NCI-H774 (cell line): ENCODE measurements around the gene FOXA3.
"Not testable (repeated sequence)": the region's sequence is repeated elsewhere in the genome, so short reads cannot be mapped to it uniquely, and the experiment has no call there.

Source experiments
- DNase-seq: peaks from one replicate; lab custom pipeline; 2025; lab: John Stamatoyannopoulos, UW

FOXA3 gene

GRCh38 chr19:45890877-45891276 lies 26.8 kb downstream of the FOXA3 start:
- no peak for DNase-seq

DNA sequence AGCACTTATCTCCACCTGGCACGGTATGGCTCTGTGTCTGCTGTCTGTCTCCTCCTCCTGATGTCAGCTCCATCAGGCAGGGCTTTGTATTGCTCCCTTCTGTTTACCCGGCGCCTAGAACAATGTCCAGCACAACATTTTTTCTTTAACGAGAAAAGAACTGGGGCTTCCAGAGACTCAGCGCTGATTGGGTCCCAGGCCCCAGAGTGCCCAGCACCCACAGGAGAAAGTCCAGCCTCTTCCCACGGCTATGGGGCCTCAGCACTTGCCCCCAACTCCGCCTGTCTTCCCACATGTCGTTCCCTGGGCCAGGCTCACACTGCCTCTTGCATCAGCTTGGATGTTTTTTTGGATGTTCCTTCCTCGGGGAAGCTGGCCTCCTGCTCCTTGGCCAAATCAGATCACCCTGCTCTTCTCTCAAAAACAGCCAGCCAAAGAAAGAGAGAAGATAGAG lies 31.4 kb downstream of the FOXA3 start:
- DNase-seq, result no peak

DNA sequence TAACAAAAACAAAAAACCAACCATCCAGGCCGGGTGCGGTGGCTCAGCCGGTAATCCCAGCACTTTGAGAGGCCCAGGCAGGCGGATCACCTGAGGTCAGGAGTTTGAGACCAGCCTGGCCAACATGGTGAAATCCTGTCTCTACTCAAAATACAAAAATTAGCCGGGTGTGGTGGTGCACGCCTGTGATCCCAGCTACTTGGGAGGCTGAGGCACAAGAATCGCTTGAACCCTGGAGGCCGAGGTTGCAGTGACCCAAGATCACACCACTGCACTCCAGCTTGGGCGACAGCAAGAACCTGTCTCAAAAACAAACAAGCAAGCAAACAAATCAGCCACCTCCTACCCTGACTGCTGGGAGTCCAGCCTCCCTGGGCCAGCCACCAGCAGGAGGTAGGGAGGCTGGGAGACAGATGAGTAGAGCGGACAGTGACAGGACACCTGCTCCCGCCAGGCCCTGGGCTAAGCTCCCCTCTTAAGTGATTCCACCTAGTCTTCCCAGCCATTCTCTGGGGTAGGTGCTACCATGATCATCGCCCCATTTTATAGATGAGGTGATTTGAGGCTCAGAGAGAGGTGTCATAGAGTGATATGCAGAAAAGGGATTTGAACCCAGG lies 32.0 kb downstream of the FOXA3 start:
- not testable (repeated sequence) for DNase-seq

DNA sequence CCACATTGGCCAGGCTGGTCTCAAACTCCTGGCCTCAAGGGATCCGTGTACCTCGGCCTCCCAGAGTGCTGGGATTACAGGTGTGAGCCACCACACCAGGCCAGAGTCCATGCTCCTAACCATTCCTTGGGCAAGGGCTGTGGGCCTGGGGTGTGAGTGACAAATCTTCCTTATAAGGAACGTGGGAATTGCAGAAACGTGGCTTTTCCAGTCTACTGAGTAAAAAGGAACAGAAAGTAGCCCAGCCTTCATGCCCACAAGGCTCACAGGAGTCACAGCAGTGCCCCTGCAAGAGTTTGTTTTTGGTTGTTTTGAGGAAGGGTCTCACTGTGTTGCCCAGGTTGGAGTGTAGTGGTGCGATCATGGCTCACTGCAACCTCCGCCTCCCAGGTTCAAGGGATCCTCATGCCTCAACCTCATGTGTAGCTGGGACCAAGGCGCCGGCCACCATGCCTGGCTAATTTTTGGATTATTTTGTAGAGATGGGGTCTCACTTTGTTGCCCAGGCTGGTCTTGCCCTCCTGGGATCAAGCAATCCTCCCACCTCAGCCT lies 33.2 kb downstream of the FOXA3 start:
- DNase-seq, result no peak

DNA sequence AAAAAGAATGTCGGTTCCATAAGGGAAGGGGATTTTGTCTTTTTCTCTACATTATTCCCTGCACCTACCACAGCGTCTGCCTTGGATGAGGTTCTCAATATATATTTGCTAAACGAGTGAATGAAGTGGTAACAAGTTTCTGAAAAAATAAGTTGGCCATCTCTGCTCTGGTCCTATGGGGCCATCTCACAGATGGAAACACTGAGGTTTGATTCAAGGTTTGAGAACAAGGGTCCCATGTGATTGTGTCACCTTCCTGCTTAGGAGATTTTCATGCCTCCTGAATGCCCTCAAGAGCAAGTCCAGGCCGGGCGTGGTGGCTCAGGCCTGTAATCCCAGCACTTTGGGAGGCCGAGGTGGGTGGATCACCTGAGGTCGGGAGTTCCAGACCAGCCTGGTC lies 35.1 kb downstream of the FOXA3 start:
- DNase-seq, result no peak

DNA sequence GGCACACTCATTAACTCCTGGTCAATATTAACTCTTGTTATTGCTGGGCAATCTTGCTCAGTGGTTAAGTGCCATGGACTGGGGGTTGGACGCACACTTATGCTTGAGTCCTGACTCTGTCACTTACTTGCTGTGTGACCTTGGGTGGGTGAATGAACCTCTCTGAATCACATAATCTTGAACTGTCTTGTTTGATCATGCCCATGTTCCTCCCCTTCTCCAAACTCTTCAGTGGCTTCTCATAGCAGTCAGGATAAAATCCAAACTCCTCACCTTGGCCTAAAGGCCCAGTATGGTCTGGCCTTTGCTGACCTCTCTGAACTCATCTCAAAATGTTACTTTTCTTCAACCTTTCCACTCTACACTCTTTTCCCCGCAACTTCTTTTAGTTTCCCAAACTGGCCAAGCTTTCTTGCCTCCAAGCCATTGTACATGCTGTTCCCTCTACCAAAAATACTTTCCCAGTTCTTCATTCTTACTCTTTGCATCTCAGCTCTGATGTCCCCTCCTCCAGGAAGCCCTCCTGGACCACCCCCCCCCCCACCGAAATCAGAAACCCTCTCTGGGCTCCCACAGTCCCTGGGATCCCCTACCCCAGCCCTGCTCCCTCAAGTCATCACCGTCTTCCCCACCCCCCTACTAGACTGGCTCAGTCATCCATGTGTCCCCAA lies 35.9 kb downstream of the FOXA3 start:
- no peak for DNase-seq

DNA sequence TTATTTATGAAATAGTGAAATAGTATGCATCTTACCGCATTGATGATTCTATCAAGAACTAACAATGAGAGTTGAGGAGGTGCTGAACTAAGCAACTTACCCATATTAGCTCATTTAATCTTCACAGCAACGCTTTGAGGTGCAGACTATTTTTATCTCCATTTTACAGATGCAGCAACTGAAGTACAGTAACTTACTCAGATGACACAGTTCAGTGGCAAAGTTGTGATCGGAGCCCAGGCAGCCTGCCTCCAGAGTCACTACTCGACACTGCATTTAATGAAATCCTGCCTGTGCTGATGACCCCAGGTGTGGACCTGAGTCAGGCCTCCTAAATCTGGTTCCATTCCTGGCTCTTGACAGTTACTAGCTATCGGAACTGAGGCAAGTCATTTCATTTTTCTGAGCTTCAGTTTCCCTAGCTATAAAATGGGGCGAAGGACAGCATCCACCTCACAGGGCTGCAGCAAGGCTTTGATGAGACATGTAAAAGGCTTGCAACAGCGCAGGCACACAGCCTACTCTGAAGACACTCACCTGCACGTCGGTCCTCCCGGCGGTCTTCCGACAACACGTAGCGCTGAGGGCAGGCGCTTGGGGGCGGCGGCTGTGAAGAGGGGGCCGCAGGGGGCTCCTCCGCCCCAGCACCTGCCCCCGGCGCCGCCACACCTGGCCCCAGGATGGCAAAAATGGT lies 36.8 kb downstream of the FOXA3 start:
- DNase-seq, result no peak

- DNase-seq, result no peak
Measured at GRCh38 chr19:45901432-45901911, 37.3 kb downstream of the FOXA3 start.

- DNase-seq, result no peak
Measured at GRCh38 chr19:45901912-45902650, 38.0 kb downstream of the FOXA3 start, which contains the start of gene MYPOP. Gene MYPOP, minus strand, starts transcription at chr19:45902613. Its CDS starts 840 bp downstream, at chr19:45901773.

GRCh38 chr19:45902651-45903625 lies 38.8 kb downstream of the FOXA3 start:
- DNase-seq, result peak; percentile 98

- no peak for DNase-seq
Measured at GRCh38 chr19:45905011-45905410, 40.9 kb downstream of the FOXA3 start.

DNA sequence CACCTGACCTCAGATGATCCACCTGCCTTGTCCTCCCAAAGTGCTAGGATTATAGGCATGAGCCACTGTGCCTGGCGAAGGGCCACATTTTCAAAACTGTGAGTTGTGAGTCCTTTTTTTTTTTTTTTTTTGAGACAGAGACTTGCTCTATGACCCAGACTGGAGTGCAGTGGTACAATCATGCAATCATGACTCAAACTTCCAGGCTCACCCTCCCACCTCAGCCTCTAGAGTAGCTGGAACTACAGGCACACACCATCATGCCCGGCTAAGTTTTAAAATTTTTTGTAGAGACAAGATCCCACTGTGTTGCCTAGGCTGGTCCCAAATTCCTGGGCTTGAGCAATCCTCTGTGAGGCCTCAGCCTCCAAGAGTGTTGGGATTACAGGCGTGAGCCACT lies 42.1 kb downstream of the FOXA3 start:
- no peak for DNase-seq

- no peak for DNase-seq
Measured at GRCh38 chr19:45908956-45909355, 44.8 kb downstream of the FOXA3 start.

DNA sequence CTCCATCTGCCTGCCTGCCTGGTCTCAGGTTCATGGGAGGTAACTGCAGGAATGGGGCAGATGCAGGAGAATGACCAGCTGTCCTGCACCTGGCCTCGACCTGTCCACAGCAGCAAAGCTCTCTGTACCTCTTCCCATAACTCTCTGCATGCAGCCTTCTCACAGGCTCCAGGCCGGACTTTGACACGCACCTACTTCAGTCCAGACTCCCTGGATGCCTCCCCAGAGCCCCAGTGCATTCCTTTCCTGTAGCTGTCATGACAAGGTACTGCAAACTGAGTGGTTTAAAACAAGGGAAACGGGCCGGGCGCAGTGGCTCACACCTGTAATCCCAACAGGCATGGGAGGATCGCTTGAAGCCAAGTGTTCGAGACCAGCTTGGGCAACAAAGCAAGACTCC lies 47.2 kb downstream of the FOXA3 start:
- no peak for DNase-seq

GRCh38 chr19:45913874-45914830 lies 50.0 kb downstream of the FOXA3 start, which contains the start of gene NANOS2:
Gene NANOS2, minus strand, starts transcription at chr19:45914778. Its CDS starts 85 bp downstream, at chr19:45914693.
- DNase-seq, result no peak

DNA sequence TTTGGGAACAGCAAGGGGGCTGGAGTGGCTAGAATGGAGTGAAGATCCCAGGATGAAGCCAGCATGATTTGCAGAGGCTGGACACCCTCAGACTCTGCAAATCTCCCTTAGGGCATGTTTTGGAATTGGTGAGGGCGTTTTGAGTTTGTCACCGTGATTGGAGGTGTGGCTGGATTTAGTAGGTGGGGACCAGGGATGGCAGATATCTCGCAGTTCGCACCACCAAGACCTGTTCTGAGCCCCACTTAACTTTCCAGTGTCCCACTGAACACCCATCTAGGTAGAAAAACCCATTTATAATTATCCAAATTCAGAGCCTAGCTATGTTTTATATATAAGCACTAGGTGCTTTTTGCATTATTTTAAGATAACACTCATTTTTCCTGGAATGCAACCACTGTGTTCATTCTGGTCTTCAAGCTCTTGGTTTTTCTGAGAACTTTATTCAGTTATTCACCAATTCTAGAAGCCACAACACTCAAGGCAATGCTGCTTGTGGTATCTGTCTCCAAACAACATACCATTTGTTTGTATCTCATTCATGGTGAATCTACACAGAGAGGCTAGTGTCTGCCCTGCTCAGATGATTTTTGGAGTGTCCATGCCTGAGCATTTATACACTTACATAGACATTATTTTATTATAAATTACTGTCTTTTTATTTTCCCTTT lies 53.4 kb downstream of the FOXA3 start:
- DNase-seq, result no peak

GRCh38 chr19:45918721-45919120 lies 54.6 kb downstream of the FOXA3 start:
- DNase-seq, result no peak

GRCh38 chr19:45919678-45920077 lies 55.6 kb downstream of the FOXA3 start:
- no peak for DNase-seq

GRCh38 chr19:45920458-45920857 lies 56.3 kb downstream of the FOXA3 start:
- DNase-seq, result no peak
